Ovary (tissue), 3 donors: ENCODE measurements around the gene XCL2.

Source experiments
- EP300 ChIP-seq: sonication (generic); formaldehyde crosslinking; IDR thresholded peaks from one replicate; pipeline ENCODE4 v1.6.1; 2017; ENCODE audit warnings: antibody characterized with exemption
- POLR2A ChIP-seq: fragments of 450-650 bp; IDR thresholded peaks from one replicate; pipeline ENCODE4 v1.6.1; 2017; ENCODE audit warnings: antibody characterized with exemption, mild to moderate bottlenecking, moderate library complexity
- TF ChIP-seq, protein P1 (sequence below), 3 donors: fragments of 450-650 bp in 2 of 3; fragments of 200-600 bp in 1 of 3; IDR thresholded peaks; one replicate each; pipeline versions ENCODE4 v1.5.1 to v1.8.0; 2016 to 2022; ENCODE audit warnings: antibody characterized with exemption in 3 of 3, mild to moderate bottlenecking in 1 of 3
- donor health status: DM: no; HTN: no; CAD: no.

DNA sequence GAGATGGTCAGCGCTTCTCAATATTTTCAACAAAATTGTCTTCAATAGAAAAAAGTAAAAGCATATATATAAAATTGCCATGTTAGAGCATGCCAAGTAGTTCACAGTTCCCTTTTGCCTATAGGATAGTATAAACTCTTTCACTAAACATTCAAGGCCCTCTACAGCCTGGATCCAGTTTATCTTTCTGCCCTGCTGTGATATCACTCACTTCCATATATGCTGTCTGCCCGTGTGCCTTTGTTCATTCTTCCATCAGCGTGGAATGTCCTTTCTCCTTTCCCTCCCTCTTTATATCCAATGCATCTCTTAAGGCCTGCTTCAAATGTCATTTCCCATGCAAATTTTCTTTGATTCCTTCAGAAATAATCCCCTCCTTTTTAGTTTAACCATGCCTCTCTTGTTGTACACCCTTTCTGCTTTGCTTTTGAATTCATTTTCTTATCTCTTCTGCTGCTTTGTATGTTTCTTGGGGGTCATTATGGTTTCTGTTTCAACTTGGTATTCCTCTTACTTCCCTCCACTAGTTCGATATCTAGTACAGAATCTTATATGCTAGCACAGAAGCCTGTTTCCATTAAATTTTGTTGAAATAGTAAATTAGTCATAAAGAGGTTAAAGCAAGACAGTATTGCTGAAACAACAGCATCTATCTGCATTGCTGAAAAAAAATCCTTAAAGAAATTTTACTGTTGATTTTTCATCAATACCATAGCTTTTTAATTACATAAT is 44.7 kb downstream of the XCL2 start:
- TF ChIP-seq POLR2A = no peak
- TF ChIP-seq, protein P1, sequence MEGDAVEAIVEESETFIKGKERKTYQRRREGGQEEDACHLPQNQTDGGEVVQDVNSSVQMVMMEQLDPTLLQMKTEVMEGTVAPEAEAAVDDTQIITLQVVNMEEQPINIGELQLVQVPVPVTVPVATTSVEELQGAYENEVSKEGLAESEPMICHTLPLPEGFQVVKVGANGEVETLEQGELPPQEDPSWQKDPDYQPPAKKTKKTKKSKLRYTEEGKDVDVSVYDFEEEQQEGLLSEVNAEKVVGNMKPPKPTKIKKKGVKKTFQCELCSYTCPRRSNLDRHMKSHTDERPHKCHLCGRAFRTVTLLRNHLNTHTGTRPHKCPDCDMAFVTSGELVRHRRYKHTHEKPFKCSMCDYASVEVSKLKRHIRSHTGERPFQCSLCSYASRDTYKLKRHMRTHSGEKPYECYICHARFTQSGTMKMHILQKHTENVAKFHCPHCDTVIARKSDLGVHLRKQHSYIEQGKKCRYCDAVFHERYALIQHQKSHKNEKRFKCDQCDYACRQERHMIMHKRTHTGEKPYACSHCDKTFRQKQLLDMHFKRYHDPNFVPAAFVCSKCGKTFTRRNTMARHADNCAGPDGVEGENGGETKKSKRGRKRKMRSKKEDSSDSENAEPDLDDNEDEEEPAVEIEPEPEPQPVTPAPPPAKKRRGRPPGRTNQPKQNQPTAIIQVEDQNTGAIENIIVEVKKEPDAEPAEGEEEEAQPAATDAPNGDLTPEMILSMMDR (IDR thresholded peaks at IDR 0.05) = no peak
- TF ChIP-seq EP300 = no peak
